Glomerular endothelial cell (primary cell): ENCODE data around the gene WFDC11. TPM values are rescaled to one million over a fixed set of nuclear protein-coding genes. Genes with fewer than 3 reads are reported as not detected.

ENCODE experiments used
- DNase-seq: peaks from one replicate; pipeline ENCODE4 v3.0.0-alpha.2; 2011; ENCODE audit warnings: low read depth, low spot score; ENCODE audit errors: extremely low read depth
- total RNA-seq: library from RNA; depleted of rRNA; stranded (reverse); fragments of >200 nt; gene quantifications from 2 replicates; pipeline ENCODE4 v1.2.3, GENCODE V29; 2015

WFDC11 gene
- total RNA-seq, 1 donor from 2014 or later = not detected

- DNase-seq = peak; percentile 4
Measured at GRCh38 chr20:45629496-45630100, 40.4 kb downstream of the WFDC11 start, which contains the start of gene WFDC10A. Gene WFDC10A (plus strand): TSS chr20:45629739. CDS start chr20:45629814, 75 bp downstream.

GRCh38 chr20:45626540-45626939 lies 43.5 kb downstream of the WFDC11 start:
- DNase-seq = no peak

GRCh38 chr20:45621593-45621992 lies 48.4 kb downstream of the WFDC11 start:
- DNase-seq = no peak

GRCh38 chr20:45617591-45617990 lies 52.4 kb downstream of the WFDC11 start:
- DNase-seq = no peak

GRCh38 chr20:45612314-45612713 lies 57.7 kb downstream of the WFDC11 start:
- DNase-seq = no peak

GRCh38 chr20:45611054-45611453 lies 59.0 kb downstream of the WFDC11 start:
- DNase-seq = no peak

- DNase-seq = no peak
Measured at GRCh38 chr20:45607810-45608209, 62.2 kb downstream of the WFDC11 start.

Other genes with a start within 250 kb of the WFDC11 start
- 0.44 TPM in 1 of 2 replicates, not detected in the other for gene WFDC2, start 200.5 kb downstream of the WFDC11 start, total RNA-seq
- gene SPINT3, start 154.6 kb downstream of the WFDC11 start, total RNA-seq = not detected in 2 replicates
- not detected in 2 replicates for gene WFDC6, start 130.8 kb downstream of the WFDC11 start, total RNA-seq
- not detected in 2 replicates for gene EPPIN, start 122.8 kb downstream of the WFDC11 start, total RNA-seq
- not detected in 2 replicates for gene WFDC8, start 91.0 kb downstream of the WFDC11 start, total RNA-seq
- gene WFDC10A, start 40.5 kb downstream of the WFDC11 start, total RNA-seq = not detected in 2 replicates
- gene WFDC9, start 39.0 kb downstream of the WFDC11 start, total RNA-seq = not detected in 2 replicates
- not detected in 2 replicates for gene WFDC13, start 31.8 kb upstream of the WFDC11 start, total RNA-seq
- gene WFDC10B, start 34.8 kb upstream of the WFDC11 start, total RNA-seq = not detected in 2 replicates
- not detected in 2 replicates for gene SPINT4, start 52.1 kb upstream of the WFDC11 start, total RNA-seq
- 0.99 TPM in 1 of 2 replicates, not detected in the other for gene WFDC3, start 121.6 kb upstream of the WFDC11 start, total RNA-seq
- gene DNTTIP1, start 121.7 kb upstream of the WFDC11 start, total RNA-seq = 30.6 and 39.5 TPM in 2 replicates
- gene UBE2C, start 142.4 kb upstream of the WFDC11 start, total RNA-seq = 28.8 and 38.3 TPM in 2 replicates
- gene TNNC2, start 157.1 kb upstream of the WFDC11 start, total RNA-seq = not detected in 2 replicates
- gene SNX21, start 163.6 kb upstream of the WFDC11 start, total RNA-seq = 24.7 and 26.3 TPM in 2 replicates
- gene ACOT8, start 187.2 kb upstream of the WFDC11 start, total RNA-seq = 31.0 and 32.3 TPM in 2 replicates
- gene ZSWIM3, start 187.4 kb upstream of the WFDC11 start, total RNA-seq = 6.2 and 6.7 TPM in 2 replicates
- 9.4 and 11.4 TPM in 2 replicates for gene ZSWIM1, start 211.0 kb upstream of the WFDC11 start, total RNA-seq
- 0.29 TPM in 1 of 2 replicates, not detected in the other for gene SPATA25, start 217.4 kb upstream of the WFDC11 start, total RNA-seq
- 3.4 and 4.8 TPM in 2 replicates for gene NEURL2, start 221.0 kb upstream of the WFDC11 start, total RNA-seq
- gene CTSA, start 221.1 kb upstream of the WFDC11 start, total RNA-seq = 190 and 234 TPM in 2 replicates
- gene PLTP, start 241.9 kb upstream of the WFDC11 start, total RNA-seq = 24.6 and 28.1 TPM in 2 replicates